HEK293T (cell line): ENCODE measurements around the gene PHKB.

Experiments used
- ARNT ChIP-seq: fragments of 450-650 bp; IDR thresholded peaks from 2 replicates; pipeline ENCODE4 v1.6.1; 2017; ENCODE audit warnings: mild to moderate bottlenecking
- BHLHE40 ChIP-seq: fragments of 450-650 bp; IDR thresholded peaks from 2 replicates; pipeline ENCODE4 v1.6.1; 2016; ENCODE audit warnings: mild to moderate bottlenecking, moderate library complexity, borderline replicate concordance
- ELF4 ChIP-seq: fragments of 450-650 bp; IDR thresholded peaks from 2 replicates; pipeline ENCODE4 v1.6.1; 2017; ENCODE audit warnings: antibody characterized with exemption
- FOXK2 ChIP-seq: fragments of 450-650 bp; IDR thresholded peaks from 2 replicates; pipeline ENCODE4 v1.6.1; 2016; ENCODE audit warnings: mild to moderate bottlenecking
- FOXM1 ChIP-seq: fragments of 450-650 bp; IDR thresholded peaks from 2 replicates; pipeline ENCODE4 v1.6.1; 2017; ENCODE audit warnings: mild to moderate bottlenecking, borderline replicate concordance
- HDGF ChIP-seq: fragments of 450-650 bp; IDR thresholded peaks from 2 replicates; pipeline ENCODE4 v1.6.1; 2017; ENCODE audit warnings: antibody characterized with exemption, borderline replicate concordance
- LEF1 ChIP-seq: fragments of 450-650 bp; IDR thresholded peaks from 2 replicates; pipeline ENCODE4 v1.6.1; 2017; ENCODE audit warnings: mild to moderate bottlenecking, borderline replicate concordance
- NFRKB ChIP-seq: fragments of 450-650 bp; IDR thresholded peaks from 2 replicates; pipeline ENCODE4 v1.6.1; 2016; ENCODE audit warnings: mild to moderate bottlenecking, moderate library complexity
- PKNOX1 ChIP-seq: fragments of 450-650 bp; IDR thresholded peaks from 2 replicates; pipeline ENCODE4 v1.6.1; 2016
- SP1 ChIP-seq: fragments of 450-650 bp; IDR thresholded peaks from 2 replicates; pipeline ENCODE4 v1.6.1; 2017
- SUZ12 ChIP-seq: fragments of 450-650 bp; IDR thresholded peaks from 2 replicates; pipeline ENCODE4 v1.6.1; 2016; ENCODE audit warnings: mild to moderate bottlenecking
- TARDBP ChIP-seq: fragments of 450-650 bp; IDR thresholded peaks from 2 replicates; pipeline ENCODE4 v1.6.1; 2016
- ZNF384 ChIP-seq: fragments of 450-650 bp; IDR thresholded peaks from 2 replicates; pipeline ENCODE4 v1.6.1; 2016

- TF ChIP-seq ELF4 (no peak), ZNF384 (no peak), ARNT (no peak), SP1 (no peak), FOXM1 (no peak), BHLHE40 (no peak), HDGF (no peak), PKNOX1 (no peak), NFRKB (no peak), LEF1 (no peak), FOXK2 (no peak), SUZ12 (no peak), TARDBP (no peak)
Measured at GRCh38 chr16:47732122-47732521, 271.0 kb downstream of the PHKB start.
